IPS-18c (cell line): ENCODE results near the gene KIAA0513.
"Not testable (repeated sequence)": the region's sequence is repeated elsewhere in the genome, so short reads cannot be mapped to it uniquely, and the experiment has no call there.

Source experiments
- H3K4me3 ChIP-seq: 2 replicates; pipeline ENCODE4 v1.7.0; 2013; ENCODE audit warnings: low read depth, mild to moderate bottlenecking, low read length, moderate library complexity; ENCODE audit not compliant: insufficient read depth
- H3K9me3 ChIP-seq: one replicate; pipeline ENCODE4 v1.6.1; 2013; ENCODE audit warnings: mild to moderate bottlenecking, low read length, moderate library complexity; ENCODE audit not compliant: control insufficient read depth, insufficient read depth

The KIAA0513 gene

DNA sequence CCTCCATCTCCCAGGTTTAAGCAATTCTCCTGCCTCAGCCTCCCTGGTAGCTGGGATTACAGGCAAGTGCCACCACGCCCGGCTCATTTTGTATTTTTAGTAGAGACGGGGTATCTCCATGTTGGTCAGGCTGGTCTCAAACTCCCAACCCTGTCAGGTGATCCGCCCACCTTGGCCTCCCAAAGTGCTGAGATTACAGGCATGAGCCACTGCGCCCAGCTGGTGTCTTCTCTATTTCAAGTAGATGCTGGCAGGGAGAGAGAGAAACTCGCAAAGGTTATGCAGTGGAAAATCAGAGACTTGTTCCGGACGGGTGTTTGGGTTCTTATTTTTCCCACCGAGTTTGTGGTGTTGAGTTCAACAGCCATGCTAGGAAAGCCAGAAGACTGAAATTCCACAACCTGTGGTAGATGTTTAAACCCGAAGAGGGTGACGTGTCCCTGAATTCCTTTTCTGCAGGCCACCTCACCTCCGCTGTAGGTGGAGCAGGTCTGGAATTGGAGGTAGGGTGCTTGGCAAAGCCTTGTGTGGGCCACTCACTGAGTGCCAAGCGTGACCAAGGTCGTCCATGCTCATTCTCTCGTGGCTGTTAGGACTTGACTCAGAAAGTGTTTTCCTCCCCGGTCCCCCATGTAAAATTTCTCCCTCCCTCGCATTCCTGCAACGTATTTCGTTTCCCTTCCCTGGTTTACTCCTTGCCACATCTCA, 8.9 kb upstream of the KIAA0513 start:
- H3K9me3 ChIP-seq: no peaks in the 10 kb centered on the region

DNA sequence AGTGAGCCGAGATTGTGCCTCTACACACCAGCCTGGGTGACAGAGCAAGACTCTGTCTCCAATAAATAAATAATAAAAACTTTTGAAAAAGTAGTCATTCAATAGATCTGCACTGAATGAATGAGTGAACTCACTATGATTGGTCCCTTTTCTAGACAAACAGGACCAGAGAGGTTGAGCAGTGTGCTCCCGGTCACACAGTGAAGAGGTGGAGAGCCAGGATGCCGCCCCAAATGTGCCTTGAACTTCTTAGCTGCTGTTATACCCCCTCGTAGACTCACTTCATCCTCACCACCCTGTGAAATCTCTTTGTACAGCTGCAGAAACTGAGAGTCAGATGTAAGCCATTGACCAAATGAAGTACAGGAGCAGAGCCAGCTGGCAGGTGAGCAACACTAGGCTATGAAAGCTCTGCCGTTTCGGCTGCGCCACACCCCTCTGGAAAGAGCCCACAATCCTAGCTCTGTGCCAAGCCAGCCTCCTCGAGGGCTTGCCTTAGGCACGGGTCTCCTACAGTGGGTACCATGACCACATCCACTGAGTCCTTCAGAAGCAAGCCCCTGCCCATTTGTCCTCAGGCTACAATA, 7.8 kb upstream of the KIAA0513 start:
- Histone ChIP-seq H3K9me3 (no peaks in the 10 kb centered on the region), H3K4me3 (no peak overlapping the region)

More for the DNA sequence above, 8.9 kb upstream of the KIAA0513 start:
- no peak overlapping the region for H3K4me3 ChIP-seq

GRCh38 chr16:85025781-85026653, 1.6 kb upstream of the KIAA0513 start:
- Histone ChIP-seq H3K9me3 (no peaks in the 10 kb centered on the region), H3K4me3 (no peak overlapping the region)

DNA sequence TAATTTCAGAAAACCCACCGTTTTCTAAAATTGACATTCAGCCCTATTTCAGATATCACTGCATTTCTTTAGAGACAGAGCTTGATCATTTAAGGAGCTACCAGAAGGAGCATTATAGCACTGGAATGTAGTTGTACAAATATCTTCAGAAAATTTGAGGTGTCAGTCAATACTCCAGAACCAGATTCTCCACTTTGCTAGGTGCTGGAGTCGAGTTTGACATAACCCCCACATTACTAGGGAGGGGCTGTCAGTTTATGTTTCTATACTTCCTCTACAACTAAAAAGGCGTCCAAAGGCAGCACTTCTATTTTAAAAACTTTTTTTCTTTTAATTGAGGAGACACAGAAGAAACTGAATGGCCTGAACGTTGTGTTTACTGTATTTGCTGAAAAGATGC, 892 bp upstream of the KIAA0513 start:
- no peak overlapping the region for H3K4me3 ChIP-seq

GRCh38 chr16:85027958-85028684, 526 bp downstream of the KIAA0513 start:
- H3K4me3 ChIP-seq: peak overlapping the region; percentile 71
- no peaks in the 10 kb centered on the region for H3K9me3 ChIP-seq

More for the DNA sequence above, 892 bp upstream of the KIAA0513 start:
- H3K9me3 ChIP-seq: no peaks in the 10 kb centered on the region

DNA sequence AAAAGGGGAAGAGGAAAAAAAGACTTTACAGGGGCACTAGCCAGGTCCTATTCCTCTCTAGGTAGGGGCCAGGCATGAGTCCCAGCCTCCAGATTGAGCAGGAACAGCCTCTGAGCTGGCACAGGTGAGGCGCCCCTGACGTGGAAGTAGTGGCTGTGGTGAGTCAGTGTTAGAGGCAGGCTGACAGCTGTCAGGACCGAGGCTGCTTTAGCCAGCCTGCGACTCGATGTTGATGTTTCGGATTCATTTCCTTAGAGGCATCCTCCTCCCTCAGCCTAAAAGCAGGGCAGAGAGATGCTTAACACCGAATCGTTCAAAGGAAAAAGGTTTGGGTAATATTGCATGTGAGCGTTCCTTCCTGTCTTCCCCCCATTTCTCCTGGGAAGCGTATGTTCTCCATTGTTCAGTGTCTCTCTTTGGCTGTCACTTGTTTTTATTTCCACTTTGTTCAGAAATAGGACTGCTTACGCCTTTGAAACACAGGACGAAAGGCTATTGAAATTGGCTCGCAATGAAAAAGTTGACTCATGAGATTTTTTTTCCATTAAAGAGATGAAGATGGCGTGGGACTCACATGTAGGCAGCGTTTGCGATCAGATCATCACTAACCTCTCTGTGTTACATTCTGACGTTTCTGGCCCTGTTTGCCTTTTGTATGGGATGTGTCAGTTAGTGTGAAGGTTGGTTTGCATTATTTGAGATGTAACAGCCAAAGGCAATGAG, 1.3 kb downstream of the KIAA0513 start:
- no peaks in the 10 kb centered on the region for H3K9me3 ChIP-seq
- no peak overlapping the region; the same call in none of the 2 replicates for H3K4me3 ChIP-seq

DNA sequence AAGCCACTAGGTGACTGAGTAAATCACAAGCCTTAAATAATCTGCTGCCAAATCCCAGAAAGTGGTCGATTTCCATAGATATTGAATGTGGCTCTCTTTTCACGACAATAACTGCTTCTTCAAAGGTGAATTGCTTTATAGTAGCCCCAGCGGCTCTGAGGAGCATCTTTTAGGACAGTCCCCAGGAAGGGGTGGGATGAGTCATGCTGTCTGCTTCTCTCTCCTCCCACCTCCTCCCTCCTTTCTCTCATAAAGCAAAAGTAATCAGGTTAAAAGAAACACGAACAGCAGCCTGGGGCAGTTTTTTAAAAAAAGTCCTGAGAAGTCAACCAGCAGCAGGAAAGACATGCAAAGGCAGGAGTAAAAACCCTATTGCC, 1.8 kb downstream of the KIAA0513 start:
- Histone ChIP-seq H3K9me3 (no peaks in the 10 kb centered on the region), H3K4me3 (no peak overlapping the region; the same call in 1 of the 2 replicates)

DNA sequence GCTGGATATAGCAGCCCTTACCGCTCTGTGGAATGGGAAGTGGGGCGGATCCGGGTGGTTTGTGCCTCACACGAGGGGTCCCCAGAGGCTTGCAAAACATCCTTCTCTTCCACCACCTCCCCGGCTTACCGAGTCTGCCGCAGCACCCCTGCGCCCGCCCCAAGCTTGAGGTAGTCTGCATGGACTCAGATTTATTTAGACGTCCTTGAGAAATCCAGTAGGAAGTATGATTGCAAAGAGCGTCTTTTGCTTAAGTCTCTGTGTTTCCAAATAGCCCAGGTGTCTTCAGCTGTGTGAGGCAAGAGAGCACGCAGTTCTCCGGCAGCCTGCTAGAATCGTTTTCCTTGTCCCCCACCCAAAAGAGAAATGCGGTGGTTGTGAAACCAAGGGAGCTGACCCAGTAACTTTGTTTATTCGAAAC, 2.4 kb downstream of the KIAA0513 start:
- H3K4me3 ChIP-seq: no peak overlapping the region
- H3K9me3 ChIP-seq: no peaks in the 10 kb centered on the region

DNA sequence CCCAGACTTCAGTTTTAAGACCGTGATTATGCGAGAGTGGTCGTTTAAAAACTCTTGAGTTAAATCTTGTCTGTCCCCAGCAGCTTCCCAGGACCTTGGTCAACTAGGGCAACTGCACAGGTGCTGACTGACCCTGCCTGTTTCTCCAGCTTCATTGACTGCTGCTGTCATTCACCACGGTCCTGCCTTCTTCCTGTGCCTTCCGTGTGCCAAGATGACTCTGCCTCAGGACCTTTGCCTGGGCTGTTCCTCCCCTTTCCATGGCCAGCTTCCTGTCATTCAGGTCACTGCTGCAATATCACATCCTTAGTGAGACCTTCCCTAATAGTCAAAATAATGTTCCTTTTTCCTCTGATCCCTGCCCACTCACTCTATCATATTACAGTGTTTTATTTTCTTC, 3.9 kb downstream of the KIAA0513 start:
- no peaks in the 10 kb centered on the region for H3K9me3 ChIP-seq
- H3K4me3 ChIP-seq: no peak overlapping the region

- not testable (repeated sequence) for H3K9me3 ChIP-seq, H3K4me3 ChIP-seq
These were observed 4.6 kb downstream of the KIAA0513 start for GRCh38 chr16:85032187-85032586.

DNA sequence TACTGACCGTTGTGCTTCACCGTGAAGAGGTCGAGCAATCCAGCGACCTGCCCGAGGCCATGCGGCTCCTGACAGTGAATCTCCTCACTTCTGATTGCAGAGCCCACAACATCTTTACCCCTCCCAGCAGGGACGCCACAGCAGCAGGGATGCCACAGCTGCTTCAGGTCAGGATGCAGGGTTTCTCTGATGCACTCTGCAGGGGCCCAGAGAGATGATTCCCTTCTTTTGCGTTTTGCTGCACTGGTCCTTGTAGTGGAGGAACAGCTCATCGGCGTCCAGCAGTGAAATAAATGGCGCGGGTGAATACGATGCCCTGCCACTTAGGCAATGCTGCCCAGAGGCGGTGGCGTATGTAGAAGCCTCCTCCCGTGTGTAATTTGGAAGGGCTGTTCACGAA, 5.6 kb downstream of the KIAA0513 start:
- Histone ChIP-seq H3K9me3 (no peaks in the 10 kb centered on the region), H3K4me3 (no peak overlapping the region)

GRCh38 chr16:85034591-85035433, 7.2 kb downstream of the KIAA0513 start:
- H3K9me3 ChIP-seq: no peaks in the 10 kb centered on the region
- no peak overlapping the region for H3K4me3 ChIP-seq

DNA sequence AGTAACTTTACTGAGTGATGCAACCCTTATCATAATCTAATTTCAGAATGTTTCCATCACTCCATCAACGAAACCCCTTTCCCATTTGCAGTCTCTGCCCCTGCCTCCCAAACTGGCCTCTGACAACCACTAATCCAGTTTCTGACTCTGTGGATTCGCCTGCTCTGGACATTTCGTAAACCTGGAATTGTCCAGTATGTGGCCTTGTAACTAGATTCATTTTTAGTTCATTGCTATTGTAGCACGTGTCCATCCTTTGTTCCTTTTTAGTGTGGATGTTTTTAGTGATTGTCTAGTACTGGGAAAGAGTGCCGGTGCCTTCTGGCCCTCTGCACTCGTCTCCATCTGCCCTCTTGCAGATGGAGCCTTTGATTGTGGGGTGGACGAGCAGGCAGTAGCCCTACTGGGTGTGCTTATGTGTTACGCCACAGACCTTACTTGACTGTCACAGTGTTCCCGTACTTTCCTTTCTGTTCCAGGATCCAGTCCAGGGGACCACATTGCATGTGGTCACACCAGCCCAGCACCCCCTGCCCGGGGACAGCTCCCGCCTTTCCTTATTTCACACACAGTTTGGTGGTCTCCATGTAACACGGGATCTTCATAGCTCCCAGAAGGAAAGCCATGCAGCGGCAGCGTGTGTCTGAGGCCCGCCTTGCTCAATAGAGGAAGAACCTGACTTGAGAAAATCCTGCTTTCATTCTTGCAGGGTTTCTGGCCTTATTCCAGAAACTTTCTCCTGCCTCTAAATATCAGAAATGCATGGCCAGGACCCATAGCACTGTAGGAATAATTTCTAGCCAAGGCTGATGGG, 8.8 kb downstream of the KIAA0513 start:
- no peak overlapping the region for H3K4me3 ChIP-seq
- no peaks in the 10 kb centered on the region for H3K9me3 ChIP-seq

GRCh38 chr16:85037050-85037410, 9.4 kb downstream of the KIAA0513 start:
- Histone ChIP-seq H3K9me3 (no peaks in the 10 kb centered on the region), H3K4me3 (no peak overlapping the region)

DNA sequence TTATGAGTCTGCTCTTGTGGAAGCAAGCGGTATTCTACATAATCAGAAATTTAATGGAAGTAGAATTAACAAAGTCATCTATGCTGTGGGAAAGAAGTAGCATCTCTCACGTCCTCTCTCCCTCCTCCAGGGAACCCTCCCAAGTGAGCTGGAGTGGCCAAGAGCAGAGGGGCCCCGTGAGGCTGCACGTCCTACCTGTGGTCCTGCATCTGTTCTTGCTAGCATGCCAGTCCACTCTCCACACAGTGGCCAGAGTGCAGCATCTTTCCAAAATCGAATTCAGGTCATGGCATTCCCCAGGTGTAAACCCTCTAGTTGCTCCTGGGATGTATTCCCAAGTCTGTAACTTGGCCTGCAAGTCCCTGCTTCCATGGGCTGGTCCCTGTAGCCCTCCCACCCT, 10.1 kb downstream of the KIAA0513 start:
- Histone ChIP-seq H3K9me3 (no peaks in the 10 kb centered on the region), H3K4me3 (no peak overlapping the region)
